ENCODE results near the gene ASPRV1. TPM values are rescaled to one million over a fixed set of nuclear protein-coding genes. Genes with fewer than 3 reads are reported as not detected.

ASPRV1 gene
- total and polyA plus RNA-seq, 10 donors = 1.2 to 5.3 (median 3.5) TPM

GRCh38 chr2:69960821-69961220, 610 bp downstream of the ASPRV1 start:
- TF ChIP-seq POLR2A (IDR thresholded peaks at IDR 0.05) (no peak), POLR2AphosphoS5 (IDR thresholded peaks at IDR 0.05) (no peak)
- no peak overlapping the region for H3K4me3 ChIP-seq
- intact Hi-C loops (cut with DNase I; ENCODE audit: low total_unique reads) = no loop called here
- H3K27me3 ChIP-seq (replicated peaks in 1 of 7) = no peaks in the 10 kb centered on the region
- no peaks in the 10 kb centered on the region for H3K9me3 ChIP-seq
- DNase-seq = no peak
- WGBS, 5 donors = 86 to 97% (median 94%) methylated on average over 3 to 6 of the region's 6 CpGs
- peaks cover 0 to 5% (median 0%) of the 10 kb centered on the region in 6 donors for H3K36me3 ChIP-seq
- H3K4me1 ChIP-seq = peaks cover 0 to 13% (median 0%) of the 10 kb centered on the region in 6 donors
- H3K27ac ChIP-seq = peak overlapping the region in 1 of 8 donors; percentile 45

- TF ChIP-seq POLR2A (IDR thresholded peaks at IDR 0.05) (no peak), CTCF (IDR thresholded peaks at IDR 0.05 in 8 of 11, conservative IDR thresholded peaks at IDR 0.05 in 3 of 11) (no peak), POLR2AphosphoS5 (IDR thresholded peaks at IDR 0.05) (no peak)
Measured at GRCh38 chr2:69959425-69959824, 2.0 kb downstream of the ASPRV1 start.

GRCh38 chr2:69958480-69958879, 3.0 kb downstream of the ASPRV1 start:
- TF ChIP-seq CTCF (IDR thresholded peaks at IDR 0.05 in 8 of 11, conservative IDR thresholded peaks at IDR 0.05 in 3 of 11) = no peak
- no peak for TF ChIP-seq POLR2AphosphoS5 (IDR thresholded peaks at IDR 0.05)
- no peak for TF ChIP-seq POLR2A (IDR thresholded peaks at IDR 0.05)
- H3K4me3 ChIP-seq = no peak overlapping the region
- H3K4me1 ChIP-seq = peaks cover 0 to 21% (median 0%) of the 10 kb centered on the region in 6 donors
- 77 to 92% (median 81%) methylated on average over 6 of the region's 6 CpGs for WGBS, 5 donors
- peaks cover 0 to 5% (median 0%) of the 10 kb centered on the region in 6 donors for H3K36me3 ChIP-seq
- H3K9me3 ChIP-seq = no peaks in the 10 kb centered on the region
- DNase-seq = no peak
- intact Hi-C loops (cut with DNase I; ENCODE audit: low total_unique reads) = no loop called here
- no peaks in the 10 kb centered on the region for H3K27me3 ChIP-seq (replicated peaks in 1 of 7)
- no peak overlapping the region for H3K27ac ChIP-seq

More at GRCh38 chr2:69959425-69959824, 2.0 kb downstream of the ASPRV1 start:
- DNase-seq = no peak
- Histone ChIP-seq H3K4me3 (no peak overlapping the region), H3K9me3 (no peaks in the 10 kb centered on the region), H3K27ac (no peak overlapping the region), H3K4me1 (peaks cover 0 to 16% (median 0%) of the 10 kb centered on the region in 6 donors), H3K27me3 (replicated peaks in 1 of 7) (no peaks in the 10 kb centered on the region), H3K36me3 (peaks cover 0 to 5% (median 0%) of the 10 kb centered on the region in 6 donors)
- intact Hi-C loops (cut with DNase I; ENCODE audit: low total_unique reads) = no loop called here
- 72 to 87% (median 76%) methylated on average over 5 of the region's 5 CpGs for WGBS, 5 donors

- no peaks in the 10 kb centered on the region for H3K27me3 ChIP-seq (replicated peaks in 1 of 7)
- no peaks in the 10 kb centered on the region for H3K9me3 ChIP-seq
- H3K4me3 ChIP-seq = no peak overlapping the region
- peaks cover 0 to 4% (median 0%) of the 10 kb centered on the region in 6 donors for H3K36me3 ChIP-seq
- 52 to 67% (median 64%) methylated on average over 8 of the region's 8 CpGs for WGBS, 5 donors
- no peak for DNase-seq
- TF ChIP-seq POLR2A (IDR thresholded peaks at IDR 0.05) (no peak), POLR2AphosphoS5 (IDR thresholded peaks at IDR 0.05) (no peak), CTCF (IDR thresholded peaks at IDR 0.05 in 8 of 11, conservative IDR thresholded peaks at IDR 0.05 in 3 of 11) (no peak)
- intact Hi-C loops (cut with DNase I; ENCODE audit: low total_unique reads) = no loop called here
- H3K27ac ChIP-seq = no peak overlapping the region
- H3K4me1 ChIP-seq = peaks cover 0 to 21% (median 0%) of the 10 kb centered on the region in 6 donors
Measured at GRCh38 chr2:69957965-69958364, 3.5 kb downstream of the ASPRV1 start.

Measured in spleen (tissue), 11 donors.